Natural killer cell treated with Interleukin-12 subunit alpha and Interleukin-12 subunit beta and Interleukin-15 and Interleukin-18, amount 100 ng/mL, for 72 hours (primary cell): ENCODE results near the gene RRM1. TPM values are rescaled to one million over a fixed set of nuclear protein-coding genes. Genes with fewer than 3 reads are reported as not detected.

Source experiments
- ATAC-seq, 2 donors: fragments of 150-1000 bp; cut with Tn5 transposase in 1 of 2; sonication (Bioruptor Pico), chemical (Tn5 transposase) in 1 of 2; 2 replicates each; pipeline ENCODE4 v1.10.0; 2021
- DNase-seq: peaks from one replicate; pipeline ENCODE4 v3.0.0; 2022; ENCODE audit warnings: low spot score
- H3K27ac Mint-ChIP-seq, 2 donors: 1 replicate in 1 of 2; 2 replicates in 1 of 2; pipeline ENCODE4 v1.8.0; 2022; ENCODE audit warnings: mixed read lengths in 2 of 2, mild to moderate bottlenecking in 1 of 2, moderate library complexity in 1 of 2
- H3K27me3 Mint-ChIP-seq, 2 donors: 1 replicate in 1 of 2; 2 replicates in 1 of 2; pipeline ENCODE4 v1.8.0; 2022; ENCODE audit warnings: mixed read lengths in 2 of 2
- H3K36me3 Mint-ChIP-seq: one replicate; pipeline ENCODE4 v1.8.0; 2022; ENCODE audit warnings: mixed read lengths
- H3K4me1 Mint-ChIP-seq, 2 donors: 1 replicate in 1 of 2; 2 replicates in 1 of 2; pipeline ENCODE4 v1.8.0; 2022; ENCODE audit warnings: low read depth in 2 of 2, mixed read lengths in 2 of 2, mild to moderate bottlenecking in 1 of 2
- H3K4me3 Mint-ChIP-seq: one replicate; pipeline ENCODE4 v1.8.0; 2022; ENCODE audit warnings: mixed read lengths
- H3K9me3 Mint-ChIP-seq: 2 replicates; pipeline ENCODE4 v1.8.0; 2022; ENCODE audit warnings: mixed read lengths
- total RNA-seq, 2 donors: library from RNA; stranded (reverse); gene quantifications; one replicate each; pipeline ENCODE4 v1.2.3, GENCODE V29; 2022

RRM1 gene
- total RNA-seq, 2 donors from 2014 or later = 109 to 181 TPM

GRCh38 chr11:4178813-4179662 lies 84.4 kb downstream of the RRM1 start:
- Mint-ChIP-seq H3K9me3 (no peaks in the 10 kb centered on the region), H3K36me3 (no peaks in the 10 kb centered on the region), H3K4me1 (no peaks in the 10 kb centered on the region), H3K27me3 (peaks cover 8 to 12% of the 10 kb centered on the region in 2 donors), H3K27ac (no peak overlapping the region), H3K4me3 (no peak overlapping the region)
- ATAC-seq = no peak
- DNase-seq = no peak

GRCh38 chr11:4180441-4181183 lies 86.0 kb downstream of the RRM1 start:
- no peak for DNase-seq
- no peak overlapping the region for H3K4me3 Mint-ChIP-seq
- no peak overlapping the region for H3K27ac Mint-ChIP-seq
- peaks cover 8 to 12% of the 10 kb centered on the region in 2 donors for H3K27me3 Mint-ChIP-seq
- H3K9me3 Mint-ChIP-seq = no peaks in the 10 kb centered on the region
- peaks cover 7% of the 10 kb centered on the region in 2 donors for H3K4me1 Mint-ChIP-seq
- no peaks in the 10 kb centered on the region for H3K36me3 Mint-ChIP-seq
- no peak for ATAC-seq

GRCh38 chr11:4181782-4182721 lies 87.5 kb downstream of the RRM1 start:
- DNase-seq = no peak
- Mint-ChIP-seq H3K4me1 (peaks cover 11 to 16% of the 10 kb centered on the region in 2 donors), H3K9me3 (no peaks in the 10 kb centered on the region), H3K36me3 (no peaks in the 10 kb centered on the region), H3K27ac (no peak overlapping the region), H3K27me3 (peaks cover 0 to 4% of the 10 kb centered on the region in 2 donors), H3K4me3 (no peak overlapping the region)
- ATAC-seq = peak; percentile 64 to 69

- peaks cover under 1 to 3% of the 10 kb centered on the region in 2 donors for H3K27me3 Mint-ChIP-seq
- no peak overlapping the region for H3K27ac Mint-ChIP-seq
- H3K4me1 Mint-ChIP-seq = peaks cover 11 to 16% of the 10 kb centered on the region in 2 donors
- no peak overlapping the region for H3K4me3 Mint-ChIP-seq
- H3K36me3 Mint-ChIP-seq = no peaks in the 10 kb centered on the region
- H3K9me3 Mint-ChIP-seq = no peaks in the 10 kb centered on the region
- DNase-seq (no peak), ATAC-seq (no peak)
Measured at GRCh38 chr11:4183410-4184057, 88.9 kb downstream of the RRM1 start.

GRCh38 chr11:4184163-4184916 lies 89.7 kb downstream of the RRM1 start:
- DNase-seq = no peak
- peaks cover 7% of the 10 kb centered on the region in 2 donors for H3K27me3 Mint-ChIP-seq
- H3K9me3 Mint-ChIP-seq = no peaks in the 10 kb centered on the region
- H3K4me3 Mint-ChIP-seq = no peak overlapping the region
- peaks cover 11 to 16% of the 10 kb centered on the region in 2 donors for H3K4me1 Mint-ChIP-seq
- no peak for ATAC-seq
- H3K27ac Mint-ChIP-seq = no peak overlapping the region
- no peaks in the 10 kb centered on the region for H3K36me3 Mint-ChIP-seq

GRCh38 chr11:4185561-4185960 lies 91.0 kb downstream of the RRM1 start:
- Mint-ChIP-seq H3K36me3 (no peaks in the 10 kb centered on the region), H3K4me3 (no peak overlapping the region), H3K4me1 (peaks cover 11 to 16% of the 10 kb centered on the region in 2 donors), H3K27me3 (peaks cover 10 to 12% of the 10 kb centered on the region in 2 donors), H3K27ac (no peak overlapping the region), H3K9me3 (no peaks in the 10 kb centered on the region)
- ATAC-seq (no peak), DNase-seq (no peak)

- H3K36me3 Mint-ChIP-seq = no peaks in the 10 kb centered on the region
- H3K27me3 Mint-ChIP-seq = peaks cover 10 to 12% of the 10 kb centered on the region in 2 donors
- H3K27ac Mint-ChIP-seq = no peak overlapping the region
- peak overlapping the region; percentile 58 for H3K4me3 Mint-ChIP-seq
- ATAC-seq = no peak
- no peak for DNase-seq
- H3K4me1 Mint-ChIP-seq = peaks cover 11 to 16% of the 10 kb centered on the region in 2 donors
- H3K9me3 Mint-ChIP-seq = no peaks in the 10 kb centered on the region
Measured at GRCh38 chr11:4186464-4187054, 92.0 kb downstream of the RRM1 start.

GRCh38 chr11:4187055-4187988 lies 92.7 kb downstream of the RRM1 start:
- Mint-ChIP-seq H3K27ac (no peak overlapping the region), H3K27me3 (peaks cover 10 to 12% of the 10 kb centered on the region in 2 donors), H3K4me3 (peak overlapping the region; percentile 58), H3K4me1 (peaks cover 11 to 16% of the 10 kb centered on the region in 2 donors), H3K9me3 (no peaks in the 10 kb centered on the region), H3K36me3 (no peaks in the 10 kb centered on the region)
- peak; percentile 81 for DNase-seq
- ATAC-seq = peak; percentile 94

Other genes starting within 250 kb of the RRM1 start
- 10 to 100 TPM; 83.9 to 85.9 TPM for gene STIM1, start 239.1 kb upstream of the RRM1 start, total RNA-seq